Choroid plexus epithelial cell (primary cell): Measurements from ENCODE around the gene ABAT.

Experiments used
- DNase-seq: peaks from one replicate; pipeline ENCODE4 v3.0.0-alpha.2; 2010; ENCODE audit warnings: low read depth
- H3K4me3 ChIP-seq: 2 replicates; pipeline ENCODE4 v1.5.1; 2011; ENCODE audit warnings: low read depth, mild to moderate bottlenecking, control low read depth, low read length, moderate library complexity
- CTCF ChIP-seq: conservative IDR thresholded peaks from 2 replicates; pipeline ENCODE4 v1.5.1; 2011; ENCODE audit warnings: low read depth, mild to moderate bottlenecking, control low read depth, inconsistent platforms, low read length, moderate library complexity

Gene ABAT

GRCh38 chr16:8822403-8822802, 148.0 kb downstream of the ABAT start:
- no peak for DNase-seq
- TF ChIP-seq CTCF = no peak
- no peak overlapping the region for H3K4me3 ChIP-seq

DNA sequence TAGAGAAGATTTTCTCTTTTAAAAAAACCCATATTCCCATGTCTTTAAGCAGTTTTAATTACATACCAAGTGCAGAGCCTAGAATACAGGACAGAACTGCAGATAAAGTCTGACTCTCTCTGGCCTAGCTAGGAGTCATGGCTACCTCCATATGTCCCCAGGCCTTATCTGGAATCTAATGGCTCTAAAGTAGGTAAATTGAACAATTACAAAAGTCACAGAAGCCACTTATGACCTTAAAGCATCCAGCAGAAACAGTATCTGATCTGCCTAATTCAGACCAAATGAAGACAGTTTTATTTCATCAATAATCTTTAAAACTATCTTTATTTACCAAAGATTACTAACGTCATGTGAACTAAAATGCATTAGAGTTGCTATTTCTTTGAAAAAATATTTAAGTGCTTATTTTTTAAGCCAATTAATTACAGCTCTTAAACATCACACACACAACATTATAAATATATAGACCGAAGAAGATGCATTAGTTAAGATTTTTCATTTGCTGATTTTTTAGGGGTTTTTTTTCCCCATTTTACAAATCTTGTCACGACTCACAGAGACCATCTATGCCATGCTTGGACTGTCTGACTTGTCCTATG, 152.0 kb downstream of the ABAT start:
- no peak for DNase-seq
- no peak for TF ChIP-seq CTCF
- H3K4me3 ChIP-seq = no peak overlapping the region

DNA sequence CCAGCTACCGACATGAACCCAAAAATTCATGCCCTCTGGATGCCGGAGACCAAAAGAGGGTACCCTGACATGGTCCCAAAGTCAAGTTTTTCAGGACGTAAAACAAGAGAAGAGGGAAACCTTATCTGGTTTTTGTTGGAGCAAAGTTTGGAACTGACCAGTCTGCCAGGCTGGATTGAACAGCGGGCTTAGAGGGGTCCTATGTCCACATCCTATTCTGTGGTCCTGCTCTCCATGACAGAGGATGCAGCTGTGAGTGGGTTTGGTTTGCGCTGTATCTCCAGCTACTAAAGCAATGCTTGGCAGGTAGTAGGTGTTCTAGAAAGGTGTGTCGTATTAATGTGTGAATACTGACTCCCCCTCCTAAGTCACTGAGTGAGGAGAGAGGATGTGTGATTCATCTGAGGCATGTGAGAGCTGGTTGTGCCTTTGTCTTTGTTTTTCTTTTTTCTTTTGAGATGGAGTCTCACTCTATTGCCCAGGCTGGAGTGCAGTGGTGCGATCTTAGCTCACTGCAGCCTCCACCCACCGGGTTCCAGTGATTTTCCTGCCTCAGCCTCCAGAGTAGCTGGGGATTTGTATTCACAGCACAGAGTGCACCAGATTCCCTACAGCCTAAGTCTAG, 154.2 kb downstream of the ABAT start:
- H3K4me3 ChIP-seq = no peak overlapping the region
- peak; percentile 44 for DNase-seq
- no peak for TF ChIP-seq CTCF

DNA sequence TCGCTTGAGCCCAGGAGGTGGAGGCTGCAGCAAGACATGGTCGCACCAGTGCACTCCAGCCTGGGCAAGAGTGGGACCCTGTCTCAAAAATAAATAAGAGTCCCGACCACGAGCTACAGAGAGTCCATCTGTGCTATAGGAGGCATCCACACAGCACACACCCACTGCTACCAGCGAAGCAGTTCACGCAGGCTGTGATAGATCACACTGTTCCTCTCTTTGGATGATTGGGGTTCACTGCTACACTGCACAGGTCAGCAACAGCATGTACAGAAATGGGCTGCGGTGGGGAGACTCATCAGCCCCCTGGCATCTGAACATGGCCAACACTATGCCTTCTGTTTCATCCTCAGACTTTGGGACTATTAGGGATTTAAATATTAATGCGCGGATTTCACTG, 157.0 kb downstream of the ABAT start:
- H3K4me3 ChIP-seq = no peak overlapping the region
- DNase-seq = no peak
- TF ChIP-seq CTCF = no peak

DNA sequence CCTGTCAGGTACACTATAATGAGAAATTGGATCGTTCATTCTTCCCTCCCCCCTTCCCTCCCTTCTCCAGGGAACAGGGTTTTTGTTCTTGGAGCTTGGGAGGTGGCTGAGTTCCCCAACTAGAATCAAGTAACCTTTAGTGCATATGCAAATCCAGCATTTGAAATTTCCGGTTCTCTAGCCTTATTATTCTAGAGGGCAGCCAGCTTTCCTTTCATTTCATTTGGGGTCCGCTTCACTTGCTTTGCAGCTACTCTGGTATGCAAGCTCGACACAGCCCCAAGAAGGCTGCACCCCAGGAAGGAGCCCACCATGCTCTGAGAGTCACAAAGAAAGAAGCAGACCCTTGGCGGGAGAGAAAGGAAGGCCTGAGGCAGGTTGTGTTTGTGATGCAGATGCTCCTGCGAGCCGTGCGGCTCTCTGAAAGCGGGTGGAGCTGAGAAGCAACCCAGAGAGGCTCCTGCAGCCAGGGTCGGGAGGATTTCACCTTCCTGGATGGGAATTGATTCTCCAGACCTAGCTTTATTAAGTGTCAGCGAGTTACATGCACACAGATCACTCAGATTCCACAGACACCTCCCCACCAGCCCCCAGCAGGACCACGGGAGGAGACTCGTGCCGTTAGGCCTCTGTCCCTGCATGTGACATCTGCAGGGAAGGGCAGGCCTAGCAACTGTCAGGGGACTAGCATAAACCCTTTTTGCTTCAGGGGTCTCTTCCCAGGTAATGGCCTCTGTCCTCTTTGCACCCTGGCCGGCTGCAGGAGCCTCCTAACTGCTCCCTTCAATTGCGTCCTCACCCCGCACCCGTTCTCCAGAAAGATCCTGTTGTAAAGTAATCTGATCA, 157.7 kb downstream of the ABAT start:
- no peak overlapping the region for H3K4me3 ChIP-seq
- TF ChIP-seq CTCF = no peak
- no peak for DNase-seq

GRCh38 chr16:8832717-8833105, 158.3 kb downstream of the ABAT start:
- TF ChIP-seq CTCF = no peak
- H3K4me3 ChIP-seq = no peak overlapping the region
- no peak for DNase-seq
